ENCODE measurements around the gene KRT31.
"Not testable (repeated sequence)": the region's sequence is repeated elsewhere in the genome, so short reads cannot be mapped to it uniquely, and the experiment has no call there.

Gene KRT31

DNA sequence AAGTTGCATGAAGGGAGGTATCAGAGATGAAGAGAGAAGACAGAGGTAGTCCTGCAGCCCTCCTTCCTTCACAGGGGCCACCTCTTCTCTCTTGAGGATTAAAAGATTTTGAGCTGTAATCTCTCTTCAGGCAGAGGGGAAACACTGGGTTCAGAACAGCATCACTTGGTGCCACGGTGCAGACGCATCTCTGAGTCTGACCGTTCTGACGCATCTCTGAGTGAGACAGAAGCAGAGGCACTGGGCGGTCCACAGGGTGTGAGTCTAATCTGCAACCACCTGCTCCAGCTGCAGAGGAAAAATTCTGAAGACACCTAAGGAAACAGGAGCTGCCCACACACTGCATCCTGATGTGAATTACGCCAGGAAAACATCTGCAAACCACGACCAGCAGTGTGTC is 32.3 kb upstream of the KRT31 start:
- TF ChIP-seq, protein P1, sequence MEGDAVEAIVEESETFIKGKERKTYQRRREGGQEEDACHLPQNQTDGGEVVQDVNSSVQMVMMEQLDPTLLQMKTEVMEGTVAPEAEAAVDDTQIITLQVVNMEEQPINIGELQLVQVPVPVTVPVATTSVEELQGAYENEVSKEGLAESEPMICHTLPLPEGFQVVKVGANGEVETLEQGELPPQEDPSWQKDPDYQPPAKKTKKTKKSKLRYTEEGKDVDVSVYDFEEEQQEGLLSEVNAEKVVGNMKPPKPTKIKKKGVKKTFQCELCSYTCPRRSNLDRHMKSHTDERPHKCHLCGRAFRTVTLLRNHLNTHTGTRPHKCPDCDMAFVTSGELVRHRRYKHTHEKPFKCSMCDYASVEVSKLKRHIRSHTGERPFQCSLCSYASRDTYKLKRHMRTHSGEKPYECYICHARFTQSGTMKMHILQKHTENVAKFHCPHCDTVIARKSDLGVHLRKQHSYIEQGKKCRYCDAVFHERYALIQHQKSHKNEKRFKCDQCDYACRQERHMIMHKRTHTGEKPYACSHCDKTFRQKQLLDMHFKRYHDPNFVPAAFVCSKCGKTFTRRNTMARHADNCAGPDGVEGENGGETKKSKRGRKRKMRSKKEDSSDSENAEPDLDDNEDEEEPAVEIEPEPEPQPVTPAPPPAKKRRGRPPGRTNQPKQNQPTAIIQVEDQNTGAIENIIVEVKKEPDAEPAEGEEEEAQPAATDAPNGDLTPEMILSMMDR (IDR thresholded peaks at IDR 0.05; ENCODE audit: control extremely low read depth, extremely low read depth, low read depth, missing control alignments), result no peak
- ChIA-PET POLR2A (no interaction called here), CTCF (no interaction called here)
- no peak for DNase-seq (ENCODE audit: extremely low spot score)

DNA sequence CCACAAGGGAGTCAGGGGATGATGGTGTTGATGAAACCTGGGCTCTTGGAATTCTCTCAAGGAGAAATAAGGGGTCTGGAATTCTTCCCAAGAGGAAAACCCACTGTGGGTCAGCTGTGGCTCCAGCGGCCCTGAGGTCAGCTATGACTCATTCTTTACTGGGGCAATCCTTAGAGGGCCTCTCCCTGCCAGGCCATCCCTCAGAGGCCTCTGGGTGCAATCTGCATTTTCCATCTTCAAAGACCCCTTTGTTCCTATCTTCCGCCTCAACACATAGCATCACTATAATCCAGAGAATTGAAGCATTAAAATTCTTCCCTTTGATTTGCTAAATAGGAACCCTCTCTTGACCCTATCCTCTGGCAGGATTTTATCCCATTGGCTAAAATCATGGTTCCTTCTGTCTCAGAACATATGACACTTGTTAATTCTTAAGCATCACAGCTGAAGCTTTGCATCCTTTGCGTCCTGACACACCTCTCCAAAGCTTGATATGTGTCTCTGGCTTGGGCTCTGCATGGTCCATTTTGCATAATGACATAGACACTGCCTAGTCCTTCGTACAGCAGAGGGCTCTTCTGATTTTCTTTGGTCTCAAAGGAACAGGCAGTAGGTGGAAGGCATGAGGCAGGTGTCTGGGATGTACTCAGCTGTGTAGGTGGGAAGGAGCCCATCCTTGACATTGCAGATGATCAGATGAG is 31.3 kb upstream of the KRT31 start:
- ChIA-PET POLR2A (no interaction called here), CTCF (no interaction called here)
- DNase-seq (ENCODE audit: extremely low spot score), result no peak
- TF ChIP-seq, protein P1 (IDR thresholded peaks at IDR 0.05; ENCODE audit: control extremely low read depth, extremely low read depth, low read depth, missing control alignments), result no peak

DNA sequence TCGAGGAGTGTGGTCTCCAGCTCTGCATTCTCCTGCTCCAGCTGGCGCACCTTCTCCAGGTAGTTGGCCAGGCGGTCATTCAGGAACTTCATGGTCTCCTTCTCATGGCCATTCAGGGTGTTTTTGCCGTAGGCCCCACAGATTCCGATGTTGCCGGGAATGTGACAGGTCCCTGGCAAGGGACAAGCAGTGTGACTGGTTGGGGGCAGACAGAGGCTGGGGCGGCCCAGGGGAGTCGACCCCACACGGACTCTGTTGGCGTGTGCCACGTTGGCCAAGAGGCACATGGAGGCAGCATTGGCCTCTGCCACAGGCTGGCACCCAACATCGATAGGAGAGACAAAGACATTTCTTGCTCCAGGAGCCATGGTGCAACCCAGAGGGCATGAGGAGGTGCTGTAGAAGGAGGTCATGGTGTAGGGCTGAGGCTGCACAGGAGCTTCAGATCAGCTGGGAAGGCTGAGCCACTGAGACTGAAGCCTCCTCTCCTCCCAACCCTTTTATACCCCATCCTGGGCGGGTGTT is 26.8 kb upstream of the KRT31 start, which contains the start of gene KRT37:
TSS of gene KRT37 (minus strand) at position 475 of the 525 bp plus-strand sequence. CDS start at position 413, 62 bp downstream.
- ChIA-PET POLR2A (no interaction called here), CTCF (no interaction called here)
- TF ChIP-seq, protein P1 (IDR thresholded peaks at IDR 0.05; ENCODE audit: control extremely low read depth, extremely low read depth, low read depth, missing control alignments), result no peak
- DNase-seq (ENCODE audit: extremely low spot score), result no peak

DNA sequence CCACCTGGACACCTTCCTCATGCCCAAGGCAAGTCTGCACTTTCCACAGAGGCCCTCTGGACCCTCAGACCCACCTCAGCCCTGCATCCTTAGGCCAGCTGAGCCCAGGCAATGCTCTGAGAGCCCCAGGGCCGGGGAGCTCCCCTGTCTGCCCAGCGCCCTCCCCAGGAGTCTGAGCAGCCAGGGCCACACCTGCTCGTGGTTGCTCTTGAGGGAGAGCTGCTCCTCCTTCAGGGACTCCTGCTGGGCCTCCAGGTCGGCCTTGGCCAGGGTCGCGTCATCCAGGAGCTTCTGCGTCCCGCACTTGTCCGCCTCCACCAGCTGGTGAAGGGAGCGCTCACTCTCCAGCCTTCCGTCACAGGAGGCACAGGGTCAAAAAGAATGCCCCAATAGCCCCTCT is 25.2 kb upstream of the KRT31 start:
- CTCF ChIA-PET; POLR2A ChIA-PET; DNase-seq (ENCODE audit: extremely low spot score): not testable (repeated sequence)

DNA sequence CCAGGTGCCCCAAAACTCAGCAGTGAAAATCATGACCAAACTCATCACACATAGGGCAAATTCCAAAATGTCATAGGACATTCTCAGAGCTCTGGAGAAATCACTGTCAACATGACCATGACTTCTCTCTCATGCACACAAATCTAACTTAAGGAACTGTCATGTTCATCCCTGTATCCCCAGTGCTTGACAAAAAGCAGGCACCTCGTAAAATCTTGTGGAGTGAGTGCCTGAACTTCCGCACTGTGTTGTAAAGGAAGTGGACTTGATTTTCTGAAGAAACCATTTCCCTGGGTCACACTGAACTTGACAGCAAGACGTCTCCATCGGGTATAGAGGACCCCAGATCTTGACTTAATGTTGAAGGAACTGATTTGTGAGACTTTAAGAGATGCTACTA is 24.2 kb upstream of the KRT31 start:
- DNase-seq (ENCODE audit: extremely low spot score), result no peak
- ChIA-PET POLR2A (no interaction called here), CTCF (no interaction called here)
- TF ChIP-seq, protein P1 (IDR thresholded peaks at IDR 0.05; ENCODE audit: control extremely low read depth, extremely low read depth, low read depth, missing control alignments), result no peak

DNA sequence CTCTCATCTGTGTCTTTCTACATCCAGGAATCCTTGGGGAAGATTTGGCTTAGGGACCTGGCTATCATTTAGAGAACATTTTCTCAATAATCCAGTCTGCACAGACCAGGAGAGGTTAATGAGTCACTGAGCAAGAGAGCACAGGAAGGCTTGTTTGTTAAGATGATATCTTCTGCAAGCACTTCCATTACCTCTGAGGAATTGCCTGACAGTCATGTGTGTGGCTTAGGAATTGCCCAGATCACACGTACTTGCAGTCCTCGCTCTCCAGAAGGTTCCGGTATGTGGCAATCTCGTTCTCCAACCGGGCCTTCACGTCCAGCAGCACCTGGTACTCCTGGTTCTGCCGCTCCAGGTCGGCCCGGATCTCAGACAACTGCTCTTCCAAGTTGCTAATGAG is 23.7 kb upstream of the KRT31 start:
- DNase-seq (ENCODE audit: extremely low spot score), result no peak
- TF ChIP-seq, protein P1 (IDR thresholded peaks at IDR 0.05; ENCODE audit: control extremely low read depth, extremely low read depth, low read depth, missing control alignments), result no peak
- ChIA-PET POLR2A (no interaction called here), CTCF (no interaction called here)

DNA sequence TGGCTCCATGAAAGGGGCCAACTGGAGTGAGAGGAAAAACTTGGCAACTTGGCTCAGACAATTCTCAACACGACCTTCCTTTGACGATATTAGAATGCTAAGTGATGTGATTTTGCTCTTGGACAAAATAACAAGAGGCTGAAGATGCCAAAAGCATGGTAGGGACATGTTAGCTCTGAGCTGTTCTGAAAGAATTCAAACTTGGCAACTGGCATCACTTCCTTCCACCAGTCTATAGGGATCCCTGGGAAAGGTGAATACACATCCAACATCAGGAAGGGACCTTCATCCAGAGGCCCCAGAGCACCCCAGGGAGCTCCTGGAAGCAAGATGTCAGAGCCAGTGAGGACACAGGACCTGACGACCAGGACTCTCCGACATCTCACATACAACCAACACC is 22.7 kb upstream of the KRT31 start:
- POLR2A ChIA-PET, result no interaction called here
- CTCF ChIA-PET, result no interaction called here
- TF ChIP-seq, protein P1 (IDR thresholded peaks at IDR 0.05; ENCODE audit: control extremely low read depth, extremely low read depth, low read depth, missing control alignments), result no peak
- DNase-seq (ENCODE audit: extremely low spot score), result no peak
